Measurements from ENCODE around the gene TRAF3.

GRCh38 chr14:102782974-102783373 is 5.7 kb downstream of the TRAF3 start:
- TF ChIP-seq CTCF (IDR thresholded peaks at IDR 0.05; ENCODE audit: insufficient read depth, low read length) (no peak), POLR2AphosphoS5 (IDR thresholded peaks at IDR 0.05; ENCODE audit: low read depth) (no peak)

Measured in HL-60 (cell line).